ENCODE results near the gene KCNC2.

- TF ChIP-seq POLR2AphosphoS5 (IDR thresholded peaks at IDR 0.05; ENCODE audit: low read depth, low read length) (no peak), SIN3A (IDR thresholded peaks at IDR 0.05; ENCODE audit: borderline replicate concordance, insufficient read depth, low read length) (no peak), REST (IDR thresholded peaks at IDR 0.05; ENCODE audit: insufficient read depth in 1 of 2, low read depth in 2 of 2, low read length in 2 of 2) (no peak), TAF1 (IDR thresholded peaks at IDR 0.05; ENCODE audit: borderline replicate concordance, insufficient read depth, low read length) (no peak), FOXP2 (optimal IDR thresholded peaks at IDR 0.05; ENCODE audit: borderline replicate concordance, extremely low read depth, extremely low read length, insufficient read depth) (no peak)
These were observed 107.9 kb downstream of the KCNC2 start for GRCh38 chr12:75101781-75102180.
